Tibial nerve (tissue), 4 donors: ENCODE measurements around the gene EBF3. TPM values are rescaled to one million over a fixed set of nuclear protein-coding genes. Genes with fewer than 3 reads are reported as not detected.

Source experiments
- DNase-seq, 2 donors: peaks; one replicate each; pipeline ENCODE4 v3.0.0-alpha.2; 2019; ENCODE audit warnings: low spot score in 2 of 2
- H3K27ac ChIP-seq, 4 donors: fragments of 200-600 bp; sonication (generic) in 3 of 4; one replicate each; pipeline ENCODE4 v1.5.1; 2017 to 2019; ENCODE audit warnings: mild to moderate bottlenecking in 1 of 4
- H3K27me3 ChIP-seq, 2 donors: fragments of 200-600 bp; sonication (generic) in 1 of 2; one replicate each; pipeline versions ENCODE4 v1.5.1 to v1.6.0; 2017 to 2019
- H3K36me3 ChIP-seq, 3 donors: fragments of 200-600 bp; sonication (generic); one replicate each; pipeline ENCODE4 v1.5.1; 2018 to 2019
- H3K4me1 ChIP-seq, 4 donors: fragments of 200-600 bp; sonication (generic) in 3 of 4; one replicate each; pipeline ENCODE4 v1.5.1; 2017 to 2019
- H3K4me3 ChIP-seq, 4 donors: fragments of 200-600 bp; sonication (generic) in 3 of 4; one replicate each; pipeline ENCODE4 v1.5.1; 2017 to 2019; ENCODE audit warnings: mild to moderate bottlenecking in 1 of 4, moderate library complexity in 1 of 4
- H3K9me3 ChIP-seq, 4 donors: fragments of 200-600 bp; sonication (generic) in 3 of 4; one replicate each; pipeline ENCODE4 v1.5.1; 2017 to 2019
- EP300 ChIP-seq, 2 donors: sonication (generic); formaldehyde crosslinking; IDR thresholded peaks; one replicate each; pipeline ENCODE4 v1.6.1; 2017; ENCODE audit warnings: antibody characterized with exemption in 2 of 2, mild to moderate bottlenecking in 1 of 2
- POLR2A ChIP-seq, 2 donors: fragments of 450-650 bp; IDR thresholded peaks; one replicate each; pipeline ENCODE4 v1.6.1; 2017; ENCODE audit warnings: antibody characterized with exemption in 2 of 2, mild to moderate bottlenecking in 2 of 2, moderate library complexity in 2 of 2
- WGBS, 2 donors: methylation state at CpG; one replicate each; pipeline ENCODE4 v1.1.5; 2018; 5-methylcytosine and 5-hydroxymethylcytosine counted together
- total RNA-seq, 4 donors: library from RNA; depleted of rRNA; stranded (reverse); fragments of >200 nt; gene quantifications; one replicate each; pipeline ENCODE4 v1.1.0, GENCODE V29; 2016
- TF ChIP-seq, protein P1 (sequence below), 5 experiments: fragments of 200-600 bp in 3 of 5; fragments of 450-650 bp in 2 of 5; sonication (generic) in 3 of 5; IDR thresholded peaks; one replicate each; pipeline ENCODE4 v1.5.1; 2016 to 2019; ENCODE audit warnings: antibody characterized with exemption in 5 of 5, mild to moderate bottlenecking in 3 of 5, moderate library complexity in 2 of 5

Gene EBF3
- total RNA-seq, 4 donors from 2014 or later = 27.3 to 41.0 (median 31.2) TPM

DNA sequence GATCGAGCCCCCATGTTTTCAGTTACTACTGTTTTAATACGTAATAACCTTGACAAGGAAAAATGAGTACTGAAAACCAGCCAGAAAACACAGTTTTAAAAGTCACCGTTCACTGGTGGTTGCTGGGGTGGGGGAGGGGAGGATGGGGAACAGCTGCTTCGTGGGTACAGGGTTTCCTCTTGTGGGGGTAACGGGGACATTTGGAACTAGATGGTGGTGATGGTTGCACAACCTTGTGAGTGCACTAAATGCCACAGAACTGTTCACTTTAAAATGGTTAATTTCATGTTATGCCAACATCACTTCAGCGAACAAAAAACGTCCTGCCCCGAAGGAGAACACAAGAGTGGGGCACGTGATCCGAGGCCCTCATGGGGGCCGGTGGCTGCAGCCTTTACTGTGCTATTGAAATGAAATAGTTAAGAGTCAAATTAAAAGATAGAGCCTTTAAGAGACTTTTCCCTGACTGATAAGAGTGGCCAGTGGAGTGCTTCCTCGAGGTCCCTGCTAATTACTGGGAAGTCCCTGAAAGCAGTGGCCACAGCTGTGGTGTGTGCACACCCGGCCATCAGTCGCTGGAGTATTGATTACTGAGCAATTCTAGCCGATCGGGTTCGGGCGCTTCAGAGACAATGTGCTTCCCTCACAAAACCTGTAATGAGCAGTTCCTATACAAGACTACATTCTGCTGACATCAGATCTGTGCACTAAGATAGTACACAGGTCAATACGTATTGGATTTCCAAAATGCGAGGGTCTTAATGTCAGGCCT lies 80.3 kb downstream of the EBF3 start:
- no peak overlapping the region for H3K4me3 ChIP-seq
- DNase-seq = no peak
- H3K36me3 ChIP-seq = no peaks in the 10 kb centered on the region
- peaks cover 0 to 26% (median 0%) of the 10 kb centered on the region in 4 donors for H3K4me1 ChIP-seq
- H3K9me3 ChIP-seq = no peaks in the 10 kb centered on the region
- WGBS, 2 donors = 49 to 58% methylated on average over 20 of the region's 20 CpGs
- H3K27me3 ChIP-seq = no peaks in the 10 kb centered on the region
- no peak overlapping the region for H3K27ac ChIP-seq
- TF ChIP-seq, protein P1, sequence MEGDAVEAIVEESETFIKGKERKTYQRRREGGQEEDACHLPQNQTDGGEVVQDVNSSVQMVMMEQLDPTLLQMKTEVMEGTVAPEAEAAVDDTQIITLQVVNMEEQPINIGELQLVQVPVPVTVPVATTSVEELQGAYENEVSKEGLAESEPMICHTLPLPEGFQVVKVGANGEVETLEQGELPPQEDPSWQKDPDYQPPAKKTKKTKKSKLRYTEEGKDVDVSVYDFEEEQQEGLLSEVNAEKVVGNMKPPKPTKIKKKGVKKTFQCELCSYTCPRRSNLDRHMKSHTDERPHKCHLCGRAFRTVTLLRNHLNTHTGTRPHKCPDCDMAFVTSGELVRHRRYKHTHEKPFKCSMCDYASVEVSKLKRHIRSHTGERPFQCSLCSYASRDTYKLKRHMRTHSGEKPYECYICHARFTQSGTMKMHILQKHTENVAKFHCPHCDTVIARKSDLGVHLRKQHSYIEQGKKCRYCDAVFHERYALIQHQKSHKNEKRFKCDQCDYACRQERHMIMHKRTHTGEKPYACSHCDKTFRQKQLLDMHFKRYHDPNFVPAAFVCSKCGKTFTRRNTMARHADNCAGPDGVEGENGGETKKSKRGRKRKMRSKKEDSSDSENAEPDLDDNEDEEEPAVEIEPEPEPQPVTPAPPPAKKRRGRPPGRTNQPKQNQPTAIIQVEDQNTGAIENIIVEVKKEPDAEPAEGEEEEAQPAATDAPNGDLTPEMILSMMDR (IDR thresholded peaks at IDR 0.05) = no peak
- TF ChIP-seq EP300 (IDR thresholded peaks at IDR 0.05) (no peak), POLR2A (IDR thresholded peaks at IDR 0.05) (no peak)

DNA sequence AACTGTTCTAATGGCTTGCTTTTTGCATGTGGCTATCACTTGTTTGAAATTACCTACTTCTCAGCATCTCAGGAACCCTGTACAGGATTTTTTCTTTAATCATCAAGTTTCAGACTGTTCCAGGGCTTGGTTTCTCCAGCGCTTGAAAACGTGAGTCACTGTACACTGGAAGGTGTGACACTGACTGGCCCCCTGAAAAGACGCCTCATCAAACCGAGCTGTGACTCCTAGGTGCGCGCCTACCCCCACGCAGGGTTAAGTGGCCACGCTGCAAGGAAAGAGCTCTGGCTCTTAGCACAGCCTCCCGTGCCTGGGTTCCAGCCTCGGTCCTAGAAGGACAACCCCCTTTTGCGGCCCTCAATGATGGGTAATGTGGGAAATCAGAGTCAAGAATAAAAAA lies 81.0 kb downstream of the EBF3 start:
- H3K27me3 ChIP-seq = no peaks in the 10 kb centered on the region
- no peak overlapping the region for H3K4me3 ChIP-seq
- no peak for DNase-seq
- H3K9me3 ChIP-seq = no peaks in the 10 kb centered on the region
- 75 to 82% methylated on average over 11 of the region's 11 CpGs for WGBS, 2 donors
- H3K27ac ChIP-seq = no peak overlapping the region
- peaks cover 0 to 26% (median 0%) of the 10 kb centered on the region in 4 donors for H3K4me1 ChIP-seq
- TF ChIP-seq POLR2A (IDR thresholded peaks at IDR 0.05) (no peak), EP300 (IDR thresholded peaks at IDR 0.05) (no peak)
- H3K36me3 ChIP-seq = no peaks in the 10 kb centered on the region

DNA sequence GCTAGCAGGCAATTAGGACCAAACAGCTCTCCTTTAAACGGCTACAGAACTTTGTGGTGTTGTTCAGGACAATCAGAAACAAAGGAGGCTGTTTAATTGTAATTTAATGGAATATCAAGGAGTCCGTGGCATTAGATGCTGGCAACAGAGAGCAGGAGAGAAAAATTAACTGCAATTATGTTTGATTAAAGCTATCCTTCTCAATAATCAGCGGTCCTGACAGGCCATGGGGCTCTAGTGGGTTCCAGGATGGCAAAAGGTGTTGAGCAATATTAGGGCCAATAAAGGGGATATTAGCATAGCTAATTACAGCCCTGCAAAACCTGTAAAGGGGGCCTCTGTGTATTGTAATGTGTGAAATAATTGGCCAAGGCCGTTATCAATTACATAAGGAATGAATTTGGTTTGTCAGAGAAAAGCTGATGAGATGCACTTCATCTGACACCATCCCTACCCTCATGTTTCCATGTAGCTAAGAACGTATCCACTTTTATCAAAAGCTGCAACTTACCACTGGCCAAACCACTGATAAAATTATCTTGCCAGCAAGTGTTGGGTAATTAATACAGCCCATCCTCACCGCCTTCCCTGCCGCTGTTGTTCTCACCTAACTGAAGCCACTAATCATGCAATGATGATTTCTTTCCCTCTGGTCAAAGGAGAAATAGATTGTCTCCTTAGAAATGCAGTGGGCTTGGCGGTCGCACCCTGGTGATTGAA lies 81.6 kb downstream of the EBF3 start:
- no peaks in the 10 kb centered on the region for H3K9me3 ChIP-seq
- WGBS, 2 donors = 67 to 70% methylated on average over 9 of the region's 9 CpGs
- H3K4me3 ChIP-seq = no peak overlapping the region
- H3K36me3 ChIP-seq = no peaks in the 10 kb centered on the region
- no peak for DNase-seq
- no peak overlapping the region for H3K27ac ChIP-seq
- H3K27me3 ChIP-seq = no peaks in the 10 kb centered on the region
- peaks cover 0 to 26% (median 0%) of the 10 kb centered on the region in 4 donors for H3K4me1 ChIP-seq
- TF ChIP-seq EP300 (IDR thresholded peaks at IDR 0.05) = no peak
- no peak for TF ChIP-seq POLR2A (IDR thresholded peaks at IDR 0.05)
- TF ChIP-seq, protein P1 (IDR thresholded peaks at IDR 0.05) = no peak

DNA sequence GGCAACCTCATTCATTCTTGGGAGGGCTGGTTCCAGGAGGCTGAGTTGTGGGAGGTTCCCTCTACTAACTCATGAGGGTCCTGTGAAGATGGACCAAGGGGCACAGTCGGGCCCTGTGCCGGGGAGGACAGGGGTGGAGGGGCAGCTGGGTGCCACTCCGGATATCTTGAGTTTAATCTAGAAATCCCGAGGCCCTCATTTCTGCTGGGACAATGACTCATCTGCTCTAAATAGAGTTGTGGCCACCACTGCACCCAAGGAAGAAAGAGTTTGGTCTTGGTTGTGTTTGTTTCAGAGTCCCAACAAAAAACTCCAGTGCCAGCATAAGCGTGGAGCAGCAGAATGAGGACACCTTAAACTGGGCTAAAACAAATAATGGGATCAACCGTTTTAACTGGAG lies 82.4 kb downstream of the EBF3 start:
- Histone ChIP-seq H3K36me3 (no peaks in the 10 kb centered on the region), H3K4me1 (peaks cover 0 to 26% (median 0%) of the 10 kb centered on the region in 4 donors), H3K9me3 (no peaks in the 10 kb centered on the region), H3K4me3 (no peak overlapping the region), H3K27ac (no peak overlapping the region), H3K27me3 (no peaks in the 10 kb centered on the region)
- TF ChIP-seq, protein P1 (IDR thresholded peaks at IDR 0.05) = no peak
- TF ChIP-seq POLR2A (IDR thresholded peaks at IDR 0.05) (no peak), EP300 (IDR thresholded peaks at IDR 0.05) (no peak)
- WGBS, 2 donors = 59 to 71% methylated on average over 6 of the region's 6 CpGs
- no peak for DNase-seq

DNA sequence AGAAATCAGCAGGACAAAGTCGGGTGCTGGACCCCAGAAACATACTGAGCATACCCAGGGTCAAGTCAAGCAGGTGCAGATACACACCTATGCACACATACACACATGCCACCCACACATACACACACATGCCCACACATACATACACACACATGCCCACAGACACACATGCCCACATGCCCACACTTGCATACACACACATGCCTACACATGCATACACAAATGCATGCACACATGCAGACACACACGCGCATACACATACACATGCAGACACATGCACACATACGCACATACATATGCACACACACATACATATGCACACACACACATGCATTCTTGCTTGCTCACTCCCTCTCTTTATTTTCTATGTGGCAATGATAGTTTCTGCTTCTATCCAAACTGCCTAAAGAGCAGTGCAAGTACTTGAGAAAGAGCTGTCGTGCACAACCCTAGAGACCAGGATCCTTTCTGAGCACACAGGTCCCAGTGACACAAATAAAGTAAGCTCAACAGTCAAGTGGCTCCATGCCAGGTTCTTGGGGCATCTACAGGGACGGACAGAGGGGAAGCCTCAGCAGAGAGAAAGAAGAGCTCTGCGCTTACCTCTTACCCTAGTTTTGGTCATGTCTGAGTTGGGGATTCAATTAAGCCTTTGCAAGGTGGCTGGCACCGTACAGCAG lies 83.7 kb downstream of the EBF3 start:
- Histone ChIP-seq H3K27me3 (no peaks in the 10 kb centered on the region), H3K4me3 (no peak overlapping the region), H3K27ac (no peak overlapping the region), H3K4me1 (peaks cover 0 to 25% (median 0%) of the 10 kb centered on the region in 4 donors), H3K9me3 (no peaks in the 10 kb centered on the region), H3K36me3 (no peaks in the 10 kb centered on the region)
- no peak for DNase-seq
- WGBS, 2 donors = 74 to 78% methylated on average over 8 of the region's 8 CpGs
- TF ChIP-seq EP300 (IDR thresholded peaks at IDR 0.05) (no peak), POLR2A (IDR thresholded peaks at IDR 0.05) (no peak)
- TF ChIP-seq, protein P1 (IDR thresholded peaks at IDR 0.05) = no peak
